Parathyroid adenoma (tissue), 2 donors: ENCODE results near the gene COL4A3.

Experiments
- H2AFZ ChIP-seq: fragments of 300-600 bp; sonication (generic); one replicate; pipeline ENCODE4 v1.7.0; 2017; ENCODE audit warnings: antibody characterized with exemption, mild to moderate bottlenecking
- H3K27ac ChIP-seq: fragments of 300-600 bp; sonication (generic); one replicate; pipeline ENCODE4 v1.7.0; 2017
- H3K27me3 ChIP-seq: fragments of 300-600 bp; sonication (generic); one replicate; pipeline ENCODE4 v1.7.0; 2017; ENCODE audit warnings: low read length; ENCODE audit not compliant: control insufficient read depth, insufficient read depth
- H3K36me3 ChIP-seq: fragments of 300-600 bp; sonication (generic); one replicate; pipeline ENCODE4 v1.7.0; 2017; ENCODE audit warnings: low read length; ENCODE audit not compliant: control insufficient read depth, insufficient read depth
- H3K4me1 ChIP-seq: fragments of 300-600 bp; sonication (generic); one replicate; pipeline ENCODE4 v1.7.0; 2017; ENCODE audit warnings: control low read depth
- H3K4me2 ChIP-seq: fragments of 300-600 bp; sonication (generic); one replicate; pipeline ENCODE4 v1.7.0; 2017; ENCODE audit warnings: low read length
- H3K4me3 ChIP-seq: fragments of 300-600 bp; sonication (generic); one replicate; pipeline ENCODE4 v1.7.0; 2017; ENCODE audit warnings: low read depth, low read length
- H3K79me2 ChIP-seq: fragments of 300-600 bp; sonication (generic); one replicate; pipeline ENCODE4 v1.7.0; 2017; ENCODE audit warnings: control low read depth
- H3K9ac ChIP-seq: fragments of 300-600 bp; sonication (generic); one replicate; pipeline ENCODE4 v1.7.0; 2017; ENCODE audit warnings: mild to moderate bottlenecking
- H3K9me3 ChIP-seq: fragments of 300-600 bp; sonication (generic); one replicate; pipeline ENCODE4 v1.7.0; 2017; ENCODE audit warnings: low read length; ENCODE audit not compliant: control insufficient read depth
- TF ChIP-seq, protein P1 (sequence below): fragments of 300-600 bp; sonication (generic); IDR thresholded peaks from one replicate; pipeline ENCODE4 v1.7.0; 2017; ENCODE audit warnings: antibody characterized with exemption, mild to moderate bottlenecking
- donor health status: primary hyperparathyroidism.

COL4A3 gene

DNA sequence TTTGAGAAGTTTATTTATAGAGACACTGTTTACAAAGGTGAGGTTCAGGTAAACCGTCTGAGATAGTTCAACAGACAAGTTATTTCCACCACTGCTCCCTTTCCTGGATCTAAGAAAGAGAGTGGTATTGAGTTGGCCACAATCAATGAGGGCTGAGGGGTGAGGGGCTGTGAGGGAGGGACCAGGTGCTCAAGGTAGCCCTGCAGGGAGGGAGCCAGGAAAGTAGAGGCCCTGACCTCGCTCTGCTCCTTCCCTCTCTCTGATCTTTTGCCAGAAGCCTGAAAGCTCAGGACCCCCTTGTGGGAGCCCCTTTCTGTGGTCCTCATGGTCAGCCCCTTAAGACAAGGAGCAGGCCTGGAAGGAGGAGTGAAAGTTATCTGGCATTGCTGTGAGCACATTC, 29.8 kb downstream of the COL4A3 start:
- Histone ChIP-seq H3K9me3 (no peaks in the 10 kb centered on the region), H3K27me3 (no peaks in the 10 kb centered on the region), H3K4me1 (no peaks in the 10 kb centered on the region), H3K27ac (no peak overlapping the region), H3K36me3 (no peaks in the 10 kb centered on the region), H3K4me2 (no peak overlapping the region), H3K79me2 (no peaks in the 10 kb centered on the region), H3K4me3 (no peak overlapping the region), H2AFZ (no peak overlapping the region), H3K9ac (no peak overlapping the region)
- TF ChIP-seq, protein P1, sequence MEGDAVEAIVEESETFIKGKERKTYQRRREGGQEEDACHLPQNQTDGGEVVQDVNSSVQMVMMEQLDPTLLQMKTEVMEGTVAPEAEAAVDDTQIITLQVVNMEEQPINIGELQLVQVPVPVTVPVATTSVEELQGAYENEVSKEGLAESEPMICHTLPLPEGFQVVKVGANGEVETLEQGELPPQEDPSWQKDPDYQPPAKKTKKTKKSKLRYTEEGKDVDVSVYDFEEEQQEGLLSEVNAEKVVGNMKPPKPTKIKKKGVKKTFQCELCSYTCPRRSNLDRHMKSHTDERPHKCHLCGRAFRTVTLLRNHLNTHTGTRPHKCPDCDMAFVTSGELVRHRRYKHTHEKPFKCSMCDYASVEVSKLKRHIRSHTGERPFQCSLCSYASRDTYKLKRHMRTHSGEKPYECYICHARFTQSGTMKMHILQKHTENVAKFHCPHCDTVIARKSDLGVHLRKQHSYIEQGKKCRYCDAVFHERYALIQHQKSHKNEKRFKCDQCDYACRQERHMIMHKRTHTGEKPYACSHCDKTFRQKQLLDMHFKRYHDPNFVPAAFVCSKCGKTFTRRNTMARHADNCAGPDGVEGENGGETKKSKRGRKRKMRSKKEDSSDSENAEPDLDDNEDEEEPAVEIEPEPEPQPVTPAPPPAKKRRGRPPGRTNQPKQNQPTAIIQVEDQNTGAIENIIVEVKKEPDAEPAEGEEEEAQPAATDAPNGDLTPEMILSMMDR = no peak

DNA sequence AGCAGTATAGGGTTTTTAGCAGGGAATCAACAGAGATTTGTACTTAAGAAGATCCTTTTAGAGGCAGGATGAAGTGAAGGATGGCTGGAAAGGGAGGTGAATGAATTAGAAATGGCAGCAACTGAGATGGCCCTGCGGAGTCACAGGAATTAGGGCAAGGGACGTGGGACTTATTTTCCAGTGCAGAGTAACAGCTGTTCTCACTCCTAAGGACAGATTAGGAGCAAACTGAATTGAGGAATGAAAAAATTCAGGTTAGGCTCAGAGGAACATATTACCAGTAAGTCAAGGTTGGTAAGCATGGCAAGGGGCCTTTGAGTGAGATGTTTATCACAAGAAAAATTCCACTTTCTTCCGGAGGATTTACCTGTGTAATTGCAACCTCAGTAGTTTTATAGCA, 34.4 kb downstream of the COL4A3 start:
- Histone ChIP-seq H3K4me2 (no peak overlapping the region), H3K4me1 (no peaks in the 10 kb centered on the region), H3K27ac (no peak overlapping the region), H3K9ac (no peak overlapping the region), H2AFZ (no peak overlapping the region), H3K9me3 (no peaks in the 10 kb centered on the region), H3K79me2 (no peaks in the 10 kb centered on the region), H3K36me3 (no peaks in the 10 kb centered on the region), H3K4me3 (no peak overlapping the region), H3K27me3 (no peaks in the 10 kb centered on the region)
- TF ChIP-seq, protein P1 = no peak

DNA sequence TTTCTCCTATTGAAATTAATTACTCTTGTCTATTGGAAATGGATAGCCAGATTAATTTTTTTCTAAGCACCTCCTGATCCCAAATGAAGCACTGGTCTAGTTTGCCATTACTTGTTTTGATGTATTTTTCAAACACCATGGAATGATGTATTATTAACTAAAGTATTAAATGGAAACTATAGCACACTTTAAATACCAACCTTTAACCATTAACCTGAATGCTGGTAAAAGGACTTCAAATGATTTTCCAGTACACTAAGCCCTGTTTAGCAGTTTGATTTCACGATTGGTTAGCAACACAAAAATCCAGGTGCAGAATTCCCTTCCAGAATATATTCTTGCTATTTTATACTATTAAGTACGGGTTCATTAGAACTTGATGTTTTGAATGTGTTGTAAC, 37.3 kb downstream of the COL4A3 start:
- Histone ChIP-seq H3K4me2 (no peak overlapping the region), H3K36me3 (no peaks in the 10 kb centered on the region), H3K27ac (no peak overlapping the region), H3K27me3 (no peaks in the 10 kb centered on the region), H3K9me3 (no peaks in the 10 kb centered on the region), H3K4me3 (no peak overlapping the region), H2AFZ (no peak overlapping the region), H3K9ac (no peak overlapping the region), H3K4me1 (no peaks in the 10 kb centered on the region), H3K79me2 (no peaks in the 10 kb centered on the region)
- TF ChIP-seq, protein P1 = no peak

DNA sequence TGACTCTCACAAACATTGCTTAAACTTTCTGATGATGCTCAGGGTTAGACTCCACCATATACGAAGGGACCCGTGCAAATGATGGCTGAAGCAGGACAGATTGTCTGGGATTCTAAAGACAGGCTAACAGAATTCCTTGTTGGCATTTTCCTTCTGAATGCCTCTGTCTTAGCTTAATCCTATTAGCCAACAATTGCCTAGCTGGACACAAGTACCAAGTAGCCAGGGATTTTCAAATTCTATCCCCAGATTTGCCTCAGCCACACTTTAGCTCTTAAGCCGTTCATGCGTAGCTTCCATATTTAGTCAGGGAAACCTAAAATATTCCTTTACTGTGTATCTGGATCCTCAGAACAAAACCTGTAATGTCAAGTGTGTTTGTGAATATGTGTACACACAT, 40.0 kb downstream of the COL4A3 start:
- TF ChIP-seq, protein P1 = no peak
- no peak overlapping the region for H3K9ac ChIP-seq
- H3K79me2 ChIP-seq = no peaks in the 10 kb centered on the region
- H3K36me3 ChIP-seq = no peaks in the 10 kb centered on the region
- no peaks in the 10 kb centered on the region for H3K9me3 ChIP-seq
- H3K27ac ChIP-seq = no peak overlapping the region
- no peak overlapping the region for H3K4me3 ChIP-seq
- no peaks in the 10 kb centered on the region for H3K27me3 ChIP-seq
- H3K4me2 ChIP-seq = no peak overlapping the region
- no peak overlapping the region for H2AFZ ChIP-seq
- no peaks in the 10 kb centered on the region for H3K4me1 ChIP-seq

DNA sequence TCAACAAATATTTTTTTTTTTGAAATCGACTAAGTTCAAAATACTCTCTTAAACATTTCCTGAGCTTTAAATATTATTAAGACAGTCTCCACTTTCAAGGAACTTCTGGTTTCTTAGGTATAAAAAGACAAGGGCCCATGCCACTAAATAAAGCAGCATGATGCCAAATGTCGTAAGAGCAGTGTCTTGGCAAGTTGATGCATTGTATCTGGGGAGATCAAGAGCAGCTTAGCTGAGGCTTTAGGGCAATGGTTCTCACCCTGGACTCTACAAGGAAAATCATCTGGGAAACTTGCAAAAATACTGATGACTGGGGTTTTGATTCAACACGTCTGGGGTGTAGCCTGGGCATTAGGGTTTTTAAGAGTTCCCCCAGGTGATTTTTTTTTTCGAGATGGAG, 41.3 kb downstream of the COL4A3 start:
- Histone ChIP-seq H3K79me2 (no peaks in the 10 kb centered on the region), H3K4me2 (no peak overlapping the region), H3K36me3 (no peaks in the 10 kb centered on the region), H3K9me3 (no peaks in the 10 kb centered on the region), H3K27me3 (no peaks in the 10 kb centered on the region), H3K4me3 (no peak overlapping the region), H3K27ac (no peak overlapping the region), H2AFZ (no peak overlapping the region), H3K9ac (no peak overlapping the region), H3K4me1 (no peaks in the 10 kb centered on the region)
- TF ChIP-seq, protein P1 = no peak
